HG02610 (cell line): ENCODE data around the gene ZNF331.

Source experiments
- ATAC-seq: cut with Tn5 transposase; IDR thresholded peaks from one replicate; pipeline ENCODE4 v1.9.1; 2021; ENCODE audit warnings: mild to moderate bottlenecking, moderate library complexity; ENCODE audit not compliant: unreplicated experiment

ZNF331 gene

DNA sequence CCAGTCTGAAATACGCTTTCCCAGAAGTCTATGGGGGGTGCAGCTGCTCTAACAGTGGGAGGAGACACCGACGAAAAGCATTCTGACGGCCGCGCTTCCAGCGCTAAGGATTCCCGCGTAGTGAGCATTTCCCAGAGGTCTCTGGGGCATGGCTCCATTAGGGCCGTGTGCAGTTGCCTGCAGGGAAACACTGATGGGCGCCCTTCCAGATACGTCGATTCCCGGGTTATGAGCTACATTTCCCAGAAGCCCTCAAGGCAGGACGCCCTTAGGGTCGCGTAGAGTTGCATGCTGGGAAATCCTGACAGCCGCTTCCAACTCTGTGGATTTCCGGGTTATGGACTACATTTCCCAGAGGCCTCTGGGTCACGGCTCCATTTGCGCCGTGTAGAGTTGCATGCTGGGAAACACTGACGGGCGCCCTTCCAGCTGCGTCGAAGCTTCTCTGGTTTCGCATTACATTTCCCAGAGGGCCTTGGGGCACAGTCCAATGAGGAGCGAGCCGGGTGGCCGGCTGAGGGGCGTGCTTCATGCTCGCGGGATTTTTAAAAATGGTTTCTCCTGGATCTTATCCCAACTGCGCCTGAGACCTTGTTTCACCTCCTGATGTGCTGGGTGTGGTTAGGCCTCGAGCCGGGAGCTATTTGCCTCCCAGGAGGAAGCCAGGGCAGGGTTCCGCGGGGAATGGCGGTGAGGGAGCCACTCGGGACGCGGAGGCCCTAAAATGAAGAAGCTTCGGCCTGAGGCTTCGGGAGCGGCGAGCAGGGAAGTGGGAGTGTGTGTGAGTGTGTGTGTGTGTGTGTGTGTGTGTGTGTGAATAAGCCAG lies 17.2 kb upstream of the ZNF331 start:
- ATAC-seq, result peak; percentile 96

- no peak for ATAC-seq
Observed at GRCh38 chr19:53521373-53522202, 16.4 kb upstream of the ZNF331 start.

DNA sequence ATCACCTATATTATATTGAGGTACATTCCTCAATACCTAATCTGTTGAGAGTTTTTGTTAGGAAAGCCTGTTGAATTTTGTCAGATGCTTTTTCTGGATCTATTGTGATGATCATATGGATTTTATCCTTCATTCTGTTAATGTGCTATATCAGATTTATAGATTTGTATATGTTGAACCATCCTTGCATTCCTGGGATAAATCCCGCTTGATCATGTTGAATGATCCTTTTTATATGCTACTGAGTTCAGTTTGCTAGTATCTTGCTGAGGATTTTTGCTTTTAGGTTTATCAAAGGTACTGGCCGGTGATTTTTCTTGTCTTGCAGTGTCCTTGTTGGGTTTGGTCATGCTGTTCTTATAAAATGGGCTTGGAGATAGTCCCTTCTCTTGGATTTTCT lies 12.0 kb upstream of the ZNF331 start:
- ATAC-seq, result no peak

- no peak for ATAC-seq
Observed at GRCh38 chr19:53530622-53531021, 7.3 kb upstream of the ZNF331 start.

DNA sequence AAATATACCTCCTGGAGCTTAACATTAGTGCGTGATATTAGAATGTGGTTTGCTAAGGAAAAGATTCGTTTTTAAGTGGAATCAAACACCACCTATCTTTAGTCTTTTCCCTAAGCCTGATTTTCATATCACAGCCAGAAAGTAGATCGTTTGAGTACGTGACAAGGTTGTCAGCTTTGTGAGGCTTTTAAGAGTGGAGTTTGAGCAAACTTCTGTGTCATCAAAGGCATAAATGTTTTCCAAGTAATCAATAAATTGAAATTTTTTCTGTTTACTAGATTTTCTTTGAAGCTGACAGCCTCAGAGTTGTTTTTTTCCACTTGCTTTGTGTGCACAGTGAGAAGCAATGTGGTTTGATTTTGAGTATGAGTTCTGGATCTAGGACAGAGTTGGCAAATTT lies 6.5 kb upstream of the ZNF331 start:
- no peak for ATAC-seq

GRCh38 chr19:53532362-53532761 lies 5.6 kb upstream of the ZNF331 start:
- ATAC-seq, result no peak

DNA sequence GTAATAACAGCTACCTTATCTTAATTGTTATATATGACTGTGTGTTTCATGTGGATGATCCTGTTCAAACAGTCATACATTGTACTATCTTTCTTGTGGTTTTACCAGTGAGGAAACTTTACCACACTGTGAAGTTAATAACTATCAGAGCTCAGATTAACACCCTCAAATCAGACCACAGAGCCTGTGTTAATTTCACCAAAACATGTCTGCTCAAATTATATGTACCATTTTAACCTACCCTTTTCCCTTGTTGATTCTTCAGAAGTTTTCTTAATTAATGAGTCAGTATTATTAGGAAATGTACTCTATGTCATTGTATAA lies 1.8 kb upstream of the ZNF331 start:
- no peak for ATAC-seq

- no peak for ATAC-seq
Observed at GRCh38 chr19:53537121-53537520, 824 bp upstream of the ZNF331 start.

DNA sequence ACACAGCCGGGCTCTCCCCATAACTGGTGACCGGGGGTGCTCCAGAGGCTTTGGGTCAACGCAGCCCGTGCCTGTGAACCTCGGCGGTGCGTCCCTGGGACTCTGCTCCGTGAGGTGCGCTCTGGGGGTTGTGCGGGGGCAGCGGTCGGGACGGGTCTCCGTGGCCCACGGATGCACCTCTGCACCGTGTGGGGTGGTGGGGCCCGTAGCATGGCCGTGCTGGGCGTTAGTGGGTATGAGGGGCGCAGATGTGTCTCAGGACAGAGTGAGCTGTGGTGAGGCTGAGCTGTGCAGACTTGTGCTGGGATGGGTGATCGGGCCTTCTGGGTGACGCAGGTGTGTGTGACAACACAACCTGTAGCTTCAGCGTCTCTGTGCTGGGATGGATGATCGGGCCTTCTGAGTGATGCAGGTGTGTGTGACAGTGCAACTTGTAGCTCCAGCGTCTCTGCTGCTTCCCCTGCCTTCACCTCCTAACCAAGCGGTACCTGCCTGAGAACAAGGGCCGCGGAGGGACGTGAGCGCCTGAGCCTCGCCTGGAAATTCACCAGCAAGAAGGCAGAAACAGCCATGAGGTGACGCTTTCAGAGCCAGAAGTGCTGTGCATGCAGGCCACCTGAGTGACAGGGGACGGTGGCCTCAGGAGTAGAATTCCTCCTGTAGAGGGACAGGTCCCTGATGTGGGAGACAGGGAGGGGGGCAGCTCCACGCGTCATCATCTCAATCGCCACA lies 599 bp downstream of the ZNF331 start:
- no peak for ATAC-seq

DNA sequence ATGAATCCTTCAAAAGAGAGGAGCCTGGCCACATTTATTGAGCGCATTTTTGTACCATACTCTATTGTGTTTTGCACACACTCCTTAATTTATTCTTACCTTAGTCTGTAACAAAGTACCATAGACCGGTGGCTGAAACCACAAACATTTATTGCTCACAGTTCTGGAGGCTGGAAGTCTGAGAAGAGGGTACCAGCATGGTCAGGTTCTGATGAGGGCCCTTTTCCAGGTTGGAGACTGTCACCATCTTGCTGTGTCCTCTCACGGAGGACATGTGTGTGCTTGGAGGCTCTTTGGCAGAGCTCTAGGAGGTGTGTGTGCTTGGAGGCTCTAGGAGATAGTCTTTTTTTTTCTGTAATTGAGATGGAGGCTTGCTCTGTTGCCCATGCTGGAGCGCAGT lies 2.1 kb downstream of the ZNF331 start:
- ATAC-seq, result no peak

GRCh38 chr19:53541971-53542370 lies 4.0 kb downstream of the ZNF331 start:
- no peak for ATAC-seq

DNA sequence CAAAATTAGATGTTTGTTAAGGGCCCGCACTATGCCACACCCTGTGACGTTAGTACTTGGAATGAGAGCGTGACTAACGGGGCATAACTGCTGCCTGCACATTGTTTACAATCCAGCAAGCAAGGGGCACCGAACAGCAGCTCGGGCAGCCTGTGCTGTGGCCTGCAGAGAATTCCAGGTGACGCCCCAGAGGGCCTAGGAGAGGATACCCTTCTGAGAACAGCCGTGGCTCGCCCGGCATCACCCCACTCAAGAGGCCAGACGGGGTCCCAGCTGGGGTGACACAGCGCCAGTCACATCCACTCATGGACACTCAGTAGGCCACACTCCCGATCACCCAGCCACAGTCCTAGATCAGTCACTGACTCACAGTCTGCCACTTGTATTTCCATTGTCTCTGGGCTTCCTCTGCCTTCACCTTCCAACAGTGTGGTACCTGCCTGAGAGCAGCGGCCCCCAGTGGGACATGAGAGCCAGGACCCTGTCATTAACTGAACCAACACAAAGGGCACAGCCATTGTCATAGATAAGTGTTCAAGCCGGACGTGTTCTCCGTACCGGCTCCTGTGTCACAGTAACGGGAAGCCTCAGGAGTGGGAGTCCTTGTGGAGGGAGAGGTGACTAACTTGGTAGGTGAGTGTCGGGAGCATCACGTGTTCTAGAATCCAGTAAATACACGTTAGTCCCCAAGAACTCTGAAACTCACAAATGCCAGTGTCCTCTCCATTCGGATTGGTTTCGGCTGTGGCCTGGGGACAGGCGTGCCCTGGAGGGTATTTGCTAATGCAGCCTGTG lies 7.5 kb downstream of the ZNF331 start:
- ATAC-seq, result no peak

DNA sequence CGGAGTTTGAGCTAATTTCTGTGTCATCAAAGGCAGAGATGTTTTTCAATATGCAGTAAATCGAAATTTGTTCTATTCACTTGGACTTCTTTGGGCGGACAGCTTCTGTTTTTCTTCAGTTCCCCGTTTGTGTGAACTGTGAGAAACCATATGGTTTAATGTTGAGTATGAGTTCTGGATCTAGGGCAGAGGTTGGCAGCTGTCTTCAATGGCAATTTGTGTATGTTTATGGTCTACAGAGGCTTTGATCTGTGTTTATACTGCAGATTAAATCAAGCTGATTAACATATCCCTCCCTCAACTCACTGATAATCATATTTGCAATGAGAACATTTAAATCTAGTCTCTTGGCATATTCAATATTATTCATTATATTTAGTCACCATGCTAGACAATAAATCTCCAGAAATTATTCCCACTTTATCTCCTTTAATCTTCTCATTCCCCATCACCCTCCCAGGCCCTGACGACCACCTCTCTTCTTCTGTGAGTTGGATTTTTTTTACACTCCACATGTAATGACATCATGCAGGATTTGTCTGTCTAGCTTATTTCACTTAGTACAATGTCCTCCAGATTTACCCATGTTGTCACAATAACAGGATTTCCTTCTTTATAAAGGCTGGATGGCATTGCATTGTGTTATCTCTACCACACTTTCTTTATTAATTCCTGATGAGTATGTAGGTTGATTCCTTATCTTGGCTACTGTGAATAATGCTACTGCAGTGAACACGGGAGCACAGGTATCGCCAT lies 9.0 kb downstream of the ZNF331 start:
- no peak for ATAC-seq

GRCh38 chr19:53549340-53549739 lies 11.4 kb downstream of the ZNF331 start:
- no peak for ATAC-seq

- ATAC-seq, result no peak
Observed at GRCh38 chr19:53552001-53552721, 14.2 kb downstream of the ZNF331 start.

DNA sequence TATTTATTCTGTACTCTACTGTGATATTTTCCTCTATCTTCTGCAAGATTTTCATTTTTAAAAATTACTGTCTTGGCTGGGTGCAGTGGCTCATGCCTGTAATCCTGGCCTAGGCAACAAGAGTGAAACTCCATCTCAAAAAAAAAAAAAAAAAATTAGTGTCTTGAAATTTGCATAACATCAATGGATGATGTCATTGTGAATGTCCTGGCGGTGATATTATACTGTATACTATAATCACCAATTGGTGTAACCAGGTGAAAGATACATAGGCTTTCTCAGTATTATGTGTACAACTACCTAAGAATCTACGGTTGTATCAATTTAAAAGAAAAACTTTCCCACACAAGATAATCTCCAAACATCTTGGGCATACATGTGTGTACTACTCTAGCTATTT lies 15.2 kb downstream of the ZNF331 start:
- ATAC-seq, result no peak

DNA sequence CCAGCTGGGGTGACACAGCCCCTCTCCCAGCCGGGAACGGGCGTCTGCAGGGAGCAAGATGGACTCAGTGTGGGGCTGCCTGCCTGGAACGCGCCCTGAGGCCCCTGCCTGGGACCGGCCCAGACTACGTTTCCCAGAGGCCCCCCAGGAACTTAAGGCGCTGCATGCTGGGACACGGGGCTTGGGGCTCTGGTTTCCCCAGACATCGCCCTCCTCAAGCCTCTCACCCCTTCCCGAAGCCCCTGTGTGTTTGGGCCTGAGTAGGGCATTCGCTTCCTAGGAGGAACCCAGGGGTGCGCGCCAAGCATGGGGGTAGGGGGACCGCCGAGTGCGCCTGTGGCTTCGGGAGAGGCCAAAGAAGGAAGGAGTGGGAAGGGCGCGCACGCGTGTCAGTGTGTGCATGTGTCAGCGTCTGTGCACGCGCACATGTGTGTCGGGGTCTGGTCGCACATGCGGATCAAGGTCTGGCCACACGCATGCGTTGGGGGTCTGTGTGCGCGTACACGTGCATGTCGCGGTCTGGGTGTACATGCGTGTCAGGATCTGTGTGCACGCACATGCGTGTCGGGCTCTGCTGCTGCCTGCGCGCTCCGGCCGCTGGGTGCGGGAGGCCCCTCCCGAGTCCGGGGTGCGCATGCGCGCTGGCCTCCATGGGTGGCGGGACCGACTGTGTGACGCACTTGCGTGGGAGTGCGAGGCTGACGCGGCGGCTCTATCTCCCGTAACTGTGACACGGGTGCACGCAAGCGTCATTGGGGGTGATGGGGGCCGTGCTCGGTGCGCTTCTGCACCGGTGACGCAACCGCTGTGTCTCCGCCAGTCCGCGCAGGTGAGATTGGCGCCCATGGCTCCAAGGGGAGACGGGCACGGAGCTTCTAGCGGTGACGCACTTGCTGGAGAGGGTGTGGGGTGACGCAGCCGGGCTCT lies 16.2 kb downstream of the ZNF331 start:
- peak; percentile 64 for ATAC-seq

GRCh38 chr19:53554804-53555203 lies 16.9 kb downstream of the ZNF331 start:
- no peak for ATAC-seq
